Measurements from ENCODE around the gene CHGA.

DNA sequence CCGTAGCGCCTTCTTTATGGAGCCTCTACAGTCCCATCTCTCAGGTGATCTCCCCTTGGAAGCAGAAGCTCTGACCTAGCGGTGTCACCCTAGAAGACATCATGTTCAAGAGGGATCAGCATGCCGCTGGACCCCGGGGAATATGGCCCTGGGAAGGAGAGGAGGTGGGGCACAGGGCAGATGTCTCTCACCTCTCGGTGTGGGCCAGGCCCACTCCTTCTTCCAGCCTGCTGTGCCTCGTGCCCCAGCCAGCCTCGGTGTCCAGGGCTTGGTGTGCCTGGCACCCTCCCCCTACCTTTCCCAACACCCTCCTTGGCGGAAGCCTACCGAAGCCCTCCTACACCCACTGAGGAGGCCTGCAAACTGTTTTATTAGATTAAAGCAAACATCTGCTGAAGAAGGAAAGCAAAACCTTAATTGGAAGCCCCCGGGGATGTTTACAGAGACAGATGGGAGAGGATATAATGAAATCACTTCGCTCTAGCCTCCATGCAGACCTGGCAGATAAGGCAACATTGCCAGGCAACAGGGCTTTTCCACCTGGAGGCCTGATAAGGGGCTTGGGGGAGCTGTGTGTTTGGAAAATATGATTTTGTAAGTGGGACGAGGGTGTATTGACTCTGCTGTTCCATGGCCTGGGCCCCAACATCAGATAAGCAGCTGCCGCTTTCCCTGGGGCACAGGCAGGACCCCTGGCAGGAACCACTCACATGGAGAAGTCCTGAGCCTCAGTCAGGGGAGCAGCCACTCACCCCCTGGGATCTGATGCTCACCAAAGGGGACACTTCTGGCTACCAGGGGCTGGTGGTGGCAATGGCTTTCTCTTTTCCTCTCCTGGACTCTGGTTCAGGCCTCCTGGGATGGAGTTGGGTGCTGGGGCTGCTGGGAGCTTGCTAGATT is 5.7 kb upstream of the CHGA start:
- no peak for TF ChIP-seq EZH2 (IDR thresholded peaks at IDR 0.05; ENCODE audit: borderline replicate concordance, insufficient read depth, low read length, poor library complexity, severe bottlenecking)
- TF ChIP-seq, protein P1, sequence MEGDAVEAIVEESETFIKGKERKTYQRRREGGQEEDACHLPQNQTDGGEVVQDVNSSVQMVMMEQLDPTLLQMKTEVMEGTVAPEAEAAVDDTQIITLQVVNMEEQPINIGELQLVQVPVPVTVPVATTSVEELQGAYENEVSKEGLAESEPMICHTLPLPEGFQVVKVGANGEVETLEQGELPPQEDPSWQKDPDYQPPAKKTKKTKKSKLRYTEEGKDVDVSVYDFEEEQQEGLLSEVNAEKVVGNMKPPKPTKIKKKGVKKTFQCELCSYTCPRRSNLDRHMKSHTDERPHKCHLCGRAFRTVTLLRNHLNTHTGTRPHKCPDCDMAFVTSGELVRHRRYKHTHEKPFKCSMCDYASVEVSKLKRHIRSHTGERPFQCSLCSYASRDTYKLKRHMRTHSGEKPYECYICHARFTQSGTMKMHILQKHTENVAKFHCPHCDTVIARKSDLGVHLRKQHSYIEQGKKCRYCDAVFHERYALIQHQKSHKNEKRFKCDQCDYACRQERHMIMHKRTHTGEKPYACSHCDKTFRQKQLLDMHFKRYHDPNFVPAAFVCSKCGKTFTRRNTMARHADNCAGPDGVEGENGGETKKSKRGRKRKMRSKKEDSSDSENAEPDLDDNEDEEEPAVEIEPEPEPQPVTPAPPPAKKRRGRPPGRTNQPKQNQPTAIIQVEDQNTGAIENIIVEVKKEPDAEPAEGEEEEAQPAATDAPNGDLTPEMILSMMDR (IDR thresholded peaks at IDR 0.05; ENCODE audit: poor library complexity, severe bottlenecking), result no peak
- TF ChIP-seq TAF1 (IDR thresholded peaks at IDR 0.05; ENCODE audit: low read depth), result no peak
- TF ChIP-seq POLR2AphosphoS5 (IDR thresholded peaks at IDR 0.05), result no peak
- TF ChIP-seq, protein P2, sequence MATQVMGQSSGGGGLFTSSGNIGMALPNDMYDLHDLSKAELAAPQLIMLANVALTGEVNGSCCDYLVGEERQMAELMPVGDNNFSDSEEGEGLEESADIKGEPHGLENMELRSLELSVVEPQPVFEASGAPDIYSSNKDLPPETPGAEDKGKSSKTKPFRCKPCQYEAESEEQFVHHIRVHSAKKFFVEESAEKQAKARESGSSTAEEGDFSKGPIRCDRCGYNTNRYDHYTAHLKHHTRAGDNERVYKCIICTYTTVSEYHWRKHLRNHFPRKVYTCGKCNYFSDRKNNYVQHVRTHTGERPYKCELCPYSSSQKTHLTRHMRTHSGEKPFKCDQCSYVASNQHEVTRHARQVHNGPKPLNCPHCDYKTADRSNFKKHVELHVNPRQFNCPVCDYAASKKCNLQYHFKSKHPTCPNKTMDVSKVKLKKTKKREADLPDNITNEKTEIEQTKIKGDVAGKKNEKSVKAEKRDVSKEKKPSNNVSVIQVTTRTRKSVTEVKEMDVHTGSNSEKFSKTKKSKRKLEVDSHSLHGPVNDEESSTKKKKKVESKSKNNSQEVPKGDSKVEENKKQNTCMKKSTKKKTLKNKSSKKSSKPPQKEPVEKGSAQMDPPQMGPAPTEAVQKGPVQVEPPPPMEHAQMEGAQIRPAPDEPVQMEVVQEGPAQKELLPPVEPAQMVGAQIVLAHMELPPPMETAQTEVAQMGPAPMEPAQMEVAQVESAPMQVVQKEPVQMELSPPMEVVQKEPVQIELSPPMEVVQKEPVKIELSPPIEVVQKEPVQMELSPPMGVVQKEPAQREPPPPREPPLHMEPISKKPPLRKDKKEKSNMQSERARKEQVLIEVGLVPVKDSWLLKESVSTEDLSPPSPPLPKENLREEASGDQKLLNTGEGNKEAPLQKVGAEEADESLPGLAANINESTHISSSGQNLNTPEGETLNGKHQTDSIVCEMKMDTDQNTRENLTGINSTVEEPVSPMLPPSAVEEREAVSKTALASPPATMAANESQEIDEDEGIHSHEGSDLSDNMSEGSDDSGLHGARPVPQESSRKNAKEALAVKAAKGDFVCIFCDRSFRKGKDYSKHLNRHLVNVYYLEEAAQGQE (IDR thresholded peaks at IDR 0.05; ENCODE audit: borderline replicate concordance), result no peak
- no peak for TF ChIP-seq EP300 (conservative IDR thresholded peaks at IDR 0.05; ENCODE audit: poor library complexity, severe bottlenecking)
- TF ChIP-seq RAD21 (conservative IDR thresholded peaks at IDR 0.05), result no peak

All from neural cell (in vitro differentiated cells).